Gastrocnemius medialis (tissue), 4 donors: ENCODE data around the gene ABL1. TPM values are rescaled to one million over a fixed set of nuclear protein-coding genes. Genes with fewer than 3 reads are reported as not detected.

Experiments used
- ATAC-seq, 2 donors: fragments of 150-250 bp; one replicate each; pipeline ENCODE4 v1.9.1; 2016
- DNase-seq, 2 donors: peaks; one replicate each; pipeline ENCODE4 v3.0.0-alpha.2; 2019
- H3K27ac ChIP-seq, 4 donors: fragments of 200-600 bp; sonication (generic); 1 replicate in 1 of 4; 2 replicates in 3 of 4; pipeline ENCODE4 v1.5.1; 2016 to 2018; ENCODE audit warnings: mild to moderate bottlenecking in 2 of 4, moderate library complexity in 1 of 4
- H3K27me3 ChIP-seq, 3 donors: fragments of 200-600 bp; sonication (generic) in 2 of 3; 1 replicate in 1 of 3; 2 replicates in 2 of 3; pipeline versions ENCODE4 v1.5.1 to v1.6.0; 2016 to 2019; ENCODE audit warnings: mild to moderate bottlenecking in 1 of 3, moderate library complexity in 1 of 3
- H3K36me3 ChIP-seq, 2 donors: fragments of 200-600 bp; sonication (generic) in 1 of 2; one replicate each; pipeline ENCODE4 v1.5.1; 2017 to 2018
- H3K4me1 ChIP-seq, 2 donors: fragments of 200-600 bp; sonication (generic) in 1 of 2; one replicate each; pipeline ENCODE4 v1.5.1; 2016 to 2017; ENCODE audit warnings: mild to moderate bottlenecking in 2 of 2
- H3K4me3 ChIP-seq, 4 donors: fragments of 200-600 bp; sonication (generic) in 3 of 4; 1 replicate in 1 of 4; 2 replicates in 3 of 4; pipeline ENCODE4 v1.5.1; 2016 to 2019; ENCODE audit warnings: mild to moderate bottlenecking in 2 of 4
- H3K9me3 ChIP-seq, 3 donors: fragments of 200-600 bp; sonication (generic) in 2 of 3; 1 replicate in 1 of 3; 2 replicates in 2 of 3; pipeline ENCODE4 v1.5.1; 2016 to 2019
- CTCF ChIP-seq, 5 experiments: fragments of 450-650 bp in 3 of 5; fragments of 200-600 bp in 2 of 5; sonication (generic) in 2 of 5; IDR thresholded peaks in 4 of 5; conservative IDR thresholded peaks in 1 of 5; 1 replicate in 4 of 5; 2 replicates in 1 of 5; pipeline ENCODE4 v1.5.1; 2016 to 2019; ENCODE audit warnings: antibody characterized with exemption in 5 of 5, mild to moderate bottlenecking in 3 of 5, moderate library complexity in 3 of 5
- POLR2A ChIP-seq, 2 donors: fragments of 450-650 bp; IDR thresholded peaks; one replicate each; pipeline ENCODE4 v1.6.1; 2017; ENCODE audit warnings: antibody characterized with exemption in 2 of 2, mild to moderate bottlenecking in 2 of 2, moderate library complexity in 2 of 2
- in situ Hi-C, 4 donors: fragments of 200-750 bp; cut with MboI; loops; one replicate each; pipeline versions ENCODE4 v1.15.0 to v1.8.0; 2017; ENCODE audit warnings: low sequenced_read_pairs in 4 of 4
- intact Hi-C: fragments of 100-400 bp; cut with DNase I; formaldehyde crosslinking; loops from one replicate; pipeline ENCODE4 v1.15.1; 2023; ENCODE audit warnings: low total_unique reads
- total RNA-seq, 4 donors: library from RNA; depleted of rRNA; stranded (reverse); fragments of >200 nt; gene quantifications; one replicate each; pipeline versions ENCODE4 v1.1.0 to v1.2.3, GENCODE V29; 2016

Gene ABL1
- total RNA-seq, 4 donors from 2014 or later: 22.8 to 55.5 (median 28.5) TPM

- DNase-seq (no peak), ATAC-seq (no peak)
- Histone ChIP-seq H3K36me3 (peaks cover 0 to 27% of the 10 kb centered on the region in 2 donors), H3K9me3 (no peaks in the 10 kb centered on the region), H3K4me3 (no peak overlapping the region), H3K27ac (no peak overlapping the region), H3K27me3 (no peaks in the 10 kb centered on the region), H3K4me1 (peaks cover 12 to 16% of the 10 kb centered on the region in 2 donors)
- TF ChIP-seq CTCF (IDR thresholded peaks at IDR 0.05 in 4 of 5, conservative IDR thresholded peaks at IDR 0.05 in 1 of 5): no peak
- TF ChIP-seq POLR2A (IDR thresholded peaks at IDR 0.05): no peak
- in situ Hi-C loops: loop anchor here in 3 of 4 donors (5.0 to 10.0 kb wide), 2 partner anchors 162 to 164 kb away; no protein-coding TSS in a partner anchor
- intact Hi-C loops: loop anchor here (5.0 kb wide), 1 partner anchor 178 kb away; no protein-coding TSS in a partner anchor
Measured at GRCh38 chr9:130869250-130869649, 34.2 kb downstream of the ABL1 start.

DNA sequence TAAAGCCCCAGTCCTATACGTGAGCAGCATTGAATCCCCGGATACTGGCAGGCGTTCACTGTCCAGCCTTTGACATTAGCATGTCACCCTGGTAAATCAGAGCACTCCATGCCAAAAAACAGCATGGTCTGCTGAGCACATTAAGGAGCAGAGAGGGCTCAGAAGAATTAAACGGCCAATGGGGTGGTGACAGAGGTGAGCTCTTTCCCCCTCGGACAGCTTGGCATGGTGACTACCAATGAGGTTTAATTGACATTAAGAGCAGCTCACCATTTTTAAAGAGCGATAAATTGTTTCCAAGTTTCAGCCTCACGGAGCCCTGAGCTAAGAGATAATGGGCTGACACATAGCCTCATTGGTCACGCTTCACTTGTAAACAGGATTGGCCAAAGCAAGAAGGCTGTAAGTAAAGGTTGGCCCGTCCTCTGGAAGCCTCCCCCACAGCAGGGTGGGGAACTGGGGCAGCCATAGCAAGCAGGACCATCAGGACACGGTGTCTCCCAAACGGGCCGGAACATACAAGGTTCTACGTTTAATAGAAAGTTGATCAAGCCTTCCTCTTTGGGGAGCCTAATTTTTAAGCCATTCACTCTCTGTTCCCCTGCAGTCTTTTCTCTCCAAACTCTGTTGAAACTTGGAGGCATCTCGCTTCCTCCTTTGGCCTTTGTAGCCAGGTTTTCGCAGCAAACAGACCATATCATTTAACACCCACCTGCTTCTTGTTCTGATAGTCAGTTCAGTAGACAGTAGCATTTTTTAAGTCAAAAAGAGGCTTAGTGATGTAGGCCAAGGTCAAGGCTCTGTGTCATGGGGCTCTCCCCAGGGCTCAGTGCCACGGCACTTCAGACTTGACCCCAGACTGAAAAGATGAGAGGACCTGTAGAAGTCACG, 35.7 kb downstream of the ABL1 start:
- in situ Hi-C loops: no loop called here
- H3K36me3 ChIP-seq: peaks cover 0 to 30% of the 10 kb centered on the region in 2 donors
- no peak overlapping the region for H3K27ac ChIP-seq
- intact Hi-C loops: no loop called here
- no peak for TF ChIP-seq POLR2A (IDR thresholded peaks at IDR 0.05)
- no peak for TF ChIP-seq CTCF (IDR thresholded peaks at IDR 0.05 in 4 of 5, conservative IDR thresholded peaks at IDR 0.05 in 1 of 5)
- no peaks in the 10 kb centered on the region for H3K9me3 ChIP-seq
- DNase-seq (no peak), ATAC-seq (no peak)
- H3K4me3 ChIP-seq: no peak overlapping the region
- peaks cover 12 to 16% of the 10 kb centered on the region in 2 donors for H3K4me1 ChIP-seq
- H3K27me3 ChIP-seq: no peaks in the 10 kb centered on the region

- in situ Hi-C loops (no loop called here), intact Hi-C loops (no loop called here)
- peak in 1 of 2 donors; percentile 38 for ATAC-seq
- H3K4me1 ChIP-seq: peaks cover 12 to 16% of the 10 kb centered on the region in 2 donors
- TF ChIP-seq CTCF (IDR thresholded peaks at IDR 0.05 in 4 of 5, conservative IDR thresholded peaks at IDR 0.05 in 1 of 5): no peak
- TF ChIP-seq POLR2A (IDR thresholded peaks at IDR 0.05): no peak
- DNase-seq: no peak
- H3K4me3 ChIP-seq: no peak overlapping the region
- no peaks in the 10 kb centered on the region for H3K27me3 ChIP-seq
- peaks cover 0 to 30% of the 10 kb centered on the region in 2 donors for H3K36me3 ChIP-seq
- H3K9me3 ChIP-seq: no peaks in the 10 kb centered on the region
- H3K27ac ChIP-seq: no peak overlapping the region
Measured at GRCh38 chr9:130871395-130872062, 36.5 kb downstream of the ABL1 start.

GRCh38 chr9:130872093-130872492, 37.0 kb downstream of the ABL1 start:
- Histone ChIP-seq H3K27ac (no peak overlapping the region), H3K36me3 (peaks cover 0 to 32% of the 10 kb centered on the region in 2 donors), H3K27me3 (no peaks in the 10 kb centered on the region), H3K9me3 (no peaks in the 10 kb centered on the region), H3K4me1 (peaks cover 12 to 16% of the 10 kb centered on the region in 2 donors), H3K4me3 (no peak overlapping the region)
- intact Hi-C loops (no loop called here), in situ Hi-C loops (no loop called here)
- TF ChIP-seq CTCF (IDR thresholded peaks at IDR 0.05 in 4 of 5, conservative IDR thresholded peaks at IDR 0.05 in 1 of 5) (no peak), POLR2A (IDR thresholded peaks at IDR 0.05) (no peak)
- DNase-seq (no peak), ATAC-seq (no peak)
